ENCODE results near the gene GMCL1.
"Not testable (repeated sequence)": the region's sequence is repeated elsewhere in the genome, so short reads cannot be mapped to it uniquely, and the experiment has no call there.

GMCL1 gene

DNA sequence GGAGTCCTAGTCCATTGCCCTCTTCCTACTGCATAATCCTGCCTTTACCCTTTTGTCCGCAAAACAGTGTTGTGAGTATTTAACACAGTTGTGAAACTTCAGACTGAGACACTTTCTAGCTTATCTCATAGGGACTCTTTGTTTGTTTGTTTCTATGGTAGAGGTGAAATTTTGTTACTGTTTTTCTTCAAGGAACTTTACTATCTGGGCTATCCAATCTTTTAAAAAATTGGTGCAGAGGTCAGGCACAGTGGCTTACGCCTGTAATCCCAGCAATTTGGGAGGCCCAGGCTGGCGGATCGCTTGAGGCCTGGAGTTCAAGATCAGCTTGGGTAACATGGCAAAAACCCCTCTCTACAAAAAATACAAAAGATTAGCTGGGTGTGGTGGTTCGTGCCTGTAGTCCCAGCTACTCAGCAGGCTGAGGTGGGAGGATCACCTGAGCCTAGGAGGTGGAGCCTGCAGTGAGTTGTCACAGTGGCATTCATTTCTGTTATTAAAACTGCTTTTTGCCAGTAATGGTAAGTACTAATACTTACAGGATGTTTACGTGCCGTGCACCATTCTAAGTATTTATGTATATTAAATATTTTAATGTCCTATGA lies 18.8 kb downstream of the GMCL1 start:
- DNase-seq (ENCODE audit: low spot score) = no peak

DNA sequence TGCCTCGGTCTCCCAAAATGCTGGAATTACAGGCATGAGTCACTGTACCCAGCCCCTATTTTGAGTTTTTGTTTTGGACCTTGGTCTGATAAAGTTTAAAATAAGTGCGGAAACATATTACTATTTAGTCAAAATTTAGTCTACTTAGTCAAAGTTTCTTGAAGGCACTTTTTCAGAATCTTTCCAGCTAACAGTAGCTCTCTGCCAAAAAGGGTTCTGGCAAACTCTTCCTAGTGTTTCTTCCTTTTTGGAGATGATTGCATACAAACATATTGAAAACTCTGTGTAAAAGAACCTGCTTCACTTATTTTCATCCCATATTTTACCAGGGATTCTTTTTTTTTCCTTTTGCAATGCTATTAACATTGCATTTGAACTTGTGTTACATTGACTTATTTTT lies 28.8 kb downstream of the GMCL1 start:
- no peak for DNase-seq (ENCODE audit: low spot score)

DNA sequence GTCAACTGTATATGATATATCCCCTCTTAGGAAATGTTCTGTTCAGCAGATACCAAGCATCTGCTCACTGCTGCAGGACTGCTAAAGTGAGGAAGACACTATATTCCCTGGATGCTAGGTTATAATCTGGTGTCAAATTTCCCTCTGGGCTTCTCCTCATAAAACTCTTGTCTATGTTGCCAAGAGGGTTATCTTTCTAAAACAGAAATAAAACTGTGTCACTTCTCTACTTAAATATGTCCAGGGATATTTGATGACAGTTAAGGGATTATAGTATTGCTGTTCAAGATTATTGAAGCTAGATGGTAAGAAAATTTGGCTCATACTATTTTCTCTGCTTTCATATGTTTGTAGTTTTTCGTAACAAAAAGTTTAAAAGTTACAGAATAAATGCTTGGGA lies 33.8 kb downstream of the GMCL1 start:
- DNase-seq (ENCODE audit: low spot score) = no peak

DNA sequence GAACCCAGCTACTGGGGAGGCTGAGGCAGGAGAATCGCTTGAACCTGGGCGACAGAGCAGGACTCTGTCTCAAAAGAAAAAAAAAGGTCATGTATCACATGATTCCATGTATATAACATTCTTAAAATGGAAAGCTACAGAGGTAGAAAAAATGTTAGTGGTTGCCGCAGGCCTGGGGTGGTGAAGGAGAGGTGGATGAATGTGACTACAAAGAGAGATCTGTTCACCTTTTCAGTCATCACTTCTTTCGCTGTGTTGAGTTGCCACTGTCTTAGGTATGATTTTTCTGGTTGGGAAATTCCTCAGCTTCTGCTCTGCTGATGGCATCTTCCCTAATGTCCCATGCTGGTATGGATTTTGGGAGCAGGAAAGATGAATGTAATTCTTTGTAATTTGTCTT lies 59.0 kb downstream of the GMCL1 start:
- no peak for DNase-seq (ENCODE audit: low spot score)

DNA sequence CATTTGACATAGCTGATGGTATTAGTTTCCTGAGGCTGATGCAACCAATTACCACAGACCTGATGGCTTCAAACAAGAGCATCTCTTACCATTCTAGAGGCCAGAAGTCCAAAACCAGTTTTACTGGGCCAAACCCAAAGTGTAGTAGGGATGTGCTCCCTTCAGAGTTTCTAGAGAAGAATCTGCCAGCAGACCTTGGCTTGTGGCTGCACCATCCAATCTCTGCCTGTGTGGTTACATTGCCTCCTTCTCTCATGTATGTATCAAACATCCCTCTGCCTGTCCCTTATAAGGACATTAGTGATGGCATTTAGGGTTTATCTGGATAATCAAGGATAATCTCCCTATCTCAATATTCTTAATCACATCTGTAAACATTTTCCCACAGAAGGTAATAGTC lies 59.8 kb downstream of the GMCL1 start:
- DNase-seq (ENCODE audit: low spot score) = no peak

DNA sequence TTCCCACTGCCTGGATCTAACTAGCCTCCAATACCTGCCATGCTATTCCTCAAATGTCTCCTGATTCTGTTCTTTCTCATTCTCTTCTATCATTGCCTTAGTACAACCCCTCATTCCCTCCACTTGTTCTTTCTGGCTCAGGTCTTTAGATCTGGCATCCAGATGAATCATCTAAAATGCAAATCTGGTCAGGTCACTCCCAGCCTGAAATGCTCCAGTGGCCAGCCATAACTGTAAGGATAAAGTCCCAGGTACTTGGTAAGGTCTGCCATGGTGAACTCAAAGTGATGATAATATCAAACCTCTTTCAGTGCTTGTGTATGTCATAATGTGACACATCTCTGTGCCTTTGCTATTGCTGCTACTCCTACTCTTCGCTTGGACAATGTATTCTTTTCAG lies 61.4 kb downstream of the GMCL1 start:
- no peak for DNase-seq (ENCODE audit: low spot score)

DNA sequence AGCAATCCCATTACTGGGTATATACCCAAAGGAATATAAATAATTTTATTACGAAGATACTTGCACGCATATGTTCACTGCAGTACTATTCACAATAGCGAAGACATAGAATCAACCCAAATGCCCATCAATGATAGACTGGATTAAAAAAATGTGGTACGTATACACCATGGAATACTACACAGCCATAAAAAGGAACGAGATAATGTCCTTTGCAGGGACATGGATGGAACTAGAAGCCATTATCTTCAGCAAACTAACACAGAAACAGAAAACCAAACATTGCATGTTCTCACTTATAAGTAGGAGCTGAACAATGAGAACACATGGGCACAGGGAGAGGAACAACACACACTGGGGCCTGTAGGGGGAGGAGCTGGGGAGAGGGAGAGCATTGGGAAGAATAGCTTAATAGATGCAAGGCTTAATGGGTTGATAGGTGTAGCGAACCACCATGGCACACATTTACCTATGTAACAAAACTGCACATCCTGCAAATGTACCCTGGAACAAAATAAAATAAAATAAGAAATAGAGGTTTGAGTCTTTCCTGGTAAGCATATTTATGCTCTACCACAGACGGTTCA lies 63.5 kb downstream of the GMCL1 start:
- DNase-seq (ENCODE audit: low spot score) = not testable (repeated sequence)

DNA sequence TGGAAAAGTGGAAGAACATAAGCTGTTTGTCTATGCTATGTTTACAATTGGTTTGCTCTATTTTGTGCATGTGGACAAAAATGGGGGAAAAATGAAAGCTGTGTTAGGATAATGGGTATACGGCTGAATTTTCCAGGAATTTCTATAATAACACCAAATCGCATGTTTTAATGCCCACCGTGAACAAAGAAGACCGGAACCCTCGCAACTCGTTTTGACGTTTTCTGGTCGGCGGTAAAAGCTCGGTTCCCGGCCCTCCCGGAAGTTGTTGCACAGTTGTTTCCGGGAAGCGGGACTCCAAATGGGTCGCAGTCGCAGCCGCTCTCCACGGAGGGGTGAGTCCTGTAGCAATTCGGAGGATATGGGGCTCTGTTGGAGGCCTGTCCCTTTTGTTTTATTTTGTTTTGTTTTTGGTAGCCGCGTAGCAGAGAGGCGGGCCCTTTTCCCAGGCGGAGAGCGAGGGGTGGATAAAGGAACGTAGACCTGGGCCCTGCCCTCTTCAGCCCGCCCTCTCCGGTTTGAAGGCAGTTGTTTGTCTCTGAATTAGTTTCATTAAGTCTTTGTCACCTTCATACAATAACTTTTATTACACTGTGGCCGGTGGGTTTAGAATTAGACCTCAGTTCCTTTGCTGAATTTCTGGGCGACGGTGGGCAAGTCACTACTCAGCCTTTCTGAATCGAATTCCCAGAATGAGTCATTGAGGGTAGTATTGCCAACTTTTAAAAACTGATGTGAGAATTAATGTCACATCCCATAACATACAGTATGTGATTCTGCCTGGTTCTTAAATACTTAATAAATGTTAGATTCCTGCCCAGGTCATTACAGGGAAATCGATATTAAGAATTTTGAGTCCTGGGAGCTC lies 64.5 kb downstream of the GMCL1 start, which contains the start of gene SNRNP27:
Gene SNRNP27 (plus strand): TSS at position 273 of the 868 bp plus-strand sequence. CDS start 29 bp downstream, at position 302.
- peak; percentile 77 for DNase-seq (ENCODE audit: low spot score)

DNA sequence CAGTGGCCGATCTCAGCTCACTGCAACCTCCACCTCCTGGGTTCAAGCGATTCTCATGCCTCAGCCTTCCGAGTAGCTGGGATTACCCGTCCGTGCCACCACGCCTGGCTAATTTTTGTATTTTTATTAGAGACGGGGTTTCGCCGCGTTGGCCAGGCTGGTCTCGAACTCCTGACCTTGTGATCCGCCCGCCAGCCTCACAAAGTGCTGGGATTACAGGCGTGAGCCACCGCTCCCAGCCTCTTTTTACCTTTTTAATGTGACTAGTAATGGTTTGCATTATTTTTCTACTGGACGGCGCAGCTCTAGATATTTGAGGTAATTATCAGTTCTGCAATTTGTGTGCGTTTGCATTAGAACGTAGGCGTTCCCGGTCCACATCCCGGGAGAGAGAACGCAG lies 65.3 kb downstream of the GMCL1 start:
- not testable (repeated sequence) for DNase-seq (ENCODE audit: low spot score)

DNA sequence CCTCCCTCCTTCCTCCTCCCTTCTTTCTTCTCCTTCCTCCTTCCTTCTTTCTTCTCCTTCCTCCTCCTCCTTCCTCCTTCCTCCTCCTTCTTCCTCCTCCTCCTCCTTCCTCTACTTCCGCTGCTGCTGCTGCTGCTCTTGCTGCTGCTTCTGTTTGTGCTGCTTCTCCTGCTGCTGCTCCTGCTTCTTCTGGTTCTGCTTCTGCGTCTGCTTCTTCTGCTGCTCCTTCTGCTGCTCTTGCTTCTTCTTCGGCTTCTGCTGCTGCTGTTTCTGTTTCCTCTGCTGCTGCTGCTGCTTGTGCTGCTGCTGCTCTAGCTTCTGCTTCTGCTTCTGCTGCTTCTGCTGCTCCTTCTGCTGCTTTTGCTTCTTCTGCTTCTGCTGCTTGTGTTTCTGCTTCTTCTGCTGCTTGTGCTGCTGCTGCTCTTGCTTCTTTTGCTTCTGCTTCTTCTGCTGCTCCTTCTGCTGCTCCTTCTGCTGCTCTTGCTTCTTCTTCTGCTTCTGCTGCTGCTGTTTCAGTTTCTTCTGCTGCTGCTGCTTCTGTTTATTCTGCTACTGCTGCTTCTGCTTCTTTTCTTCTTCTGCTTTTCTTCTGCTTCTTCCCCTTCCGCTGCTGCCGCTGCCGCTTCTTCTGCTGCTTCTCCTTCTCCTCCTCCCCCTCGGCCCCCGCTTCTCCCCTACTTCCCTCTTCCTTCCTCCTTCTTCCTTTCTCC lies 72.9 kb downstream of the GMCL1 start:
- peak; percentile 18 for DNase-seq (ENCODE audit: low spot score)

DNA sequence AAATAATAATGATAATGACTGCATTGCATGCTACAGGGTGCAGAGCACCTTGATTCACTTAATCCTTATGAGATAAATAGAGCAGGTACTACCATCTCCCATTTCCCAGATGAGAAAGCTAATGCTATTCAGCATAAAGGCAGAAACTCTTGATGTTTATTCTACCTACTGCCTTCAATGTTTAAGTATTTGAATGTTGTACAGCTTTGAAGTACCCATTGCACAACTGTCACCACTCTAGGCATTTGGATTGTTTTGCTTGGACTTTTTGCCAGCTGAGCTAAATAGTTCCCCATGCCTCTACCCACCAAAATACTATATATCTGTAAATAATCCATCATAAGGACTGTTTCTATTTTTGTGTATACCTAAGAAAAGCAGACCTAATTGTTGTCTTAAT lies 77.8 kb downstream of the GMCL1 start:
- no peak for DNase-seq (ENCODE audit: low spot score)

DNA sequence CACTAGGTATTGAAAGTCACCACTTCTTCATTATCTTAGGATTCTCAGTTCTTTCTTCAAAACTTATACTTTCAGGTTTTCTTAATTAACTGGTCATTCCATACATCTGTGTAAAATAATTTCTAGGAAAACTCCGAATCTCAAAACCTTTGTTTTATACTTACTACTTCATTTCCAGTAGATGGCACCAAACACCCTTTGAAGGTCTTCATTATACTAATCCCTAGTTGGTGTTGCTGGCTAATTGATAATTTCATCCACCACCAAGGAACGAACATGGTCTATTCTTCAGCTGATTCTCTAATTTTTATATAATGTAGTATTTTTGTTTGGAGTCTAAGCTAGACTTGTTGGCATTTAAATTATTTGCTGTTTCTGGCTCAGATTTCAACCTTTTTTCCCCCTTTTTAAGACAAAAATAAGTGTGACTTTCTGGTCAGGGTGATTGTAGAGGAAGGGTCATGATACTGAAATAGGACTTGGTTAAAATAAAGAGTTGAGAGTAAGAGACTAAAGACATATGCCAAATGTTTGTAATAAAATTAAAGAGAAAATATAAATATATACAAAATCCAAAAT lies 82.6 kb downstream of the GMCL1 start:
- peak; percentile 35 for DNase-seq (ENCODE audit: low spot score)

DNA sequence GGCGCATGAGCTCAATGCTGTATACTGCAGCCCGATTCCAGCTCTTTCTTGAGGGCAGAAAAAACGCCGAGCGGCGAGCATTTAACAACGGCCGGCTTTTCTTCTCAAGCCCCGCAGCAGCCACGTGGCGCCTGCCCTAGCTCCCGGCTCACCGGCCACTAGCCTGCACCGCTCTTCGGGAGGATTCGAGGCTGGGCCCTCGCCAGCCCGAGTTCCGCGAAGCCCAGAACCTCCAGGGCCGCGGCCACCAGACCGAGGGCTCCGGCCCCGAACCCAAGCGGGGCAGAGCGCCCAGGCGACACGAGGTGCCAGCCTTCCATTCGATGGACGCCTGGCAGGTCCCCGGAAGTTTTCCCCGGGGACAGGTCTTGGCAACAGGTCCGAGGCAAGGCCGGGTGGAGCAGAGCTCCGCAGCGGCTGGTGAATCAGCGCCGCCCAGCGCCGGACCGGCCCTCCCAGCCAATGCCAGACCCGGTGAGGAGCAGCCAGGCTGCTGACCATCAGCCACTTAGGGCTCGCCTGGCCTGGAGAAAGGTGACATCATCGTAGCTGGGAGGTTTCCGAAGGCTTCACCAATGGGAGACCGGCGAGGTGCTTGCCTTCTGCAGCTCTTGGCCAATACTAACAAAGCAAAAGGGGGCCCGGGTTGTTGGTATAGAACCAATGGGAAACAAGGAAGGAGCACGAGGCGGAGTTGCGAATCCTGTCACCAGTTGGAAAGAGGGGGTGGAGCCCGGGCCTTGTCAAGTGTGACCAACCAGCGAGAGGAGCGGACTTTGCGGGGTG lies 84.9 kb downstream of the GMCL1 start:
- DNase-seq (ENCODE audit: low spot score) = peak; percentile 99

DNA sequence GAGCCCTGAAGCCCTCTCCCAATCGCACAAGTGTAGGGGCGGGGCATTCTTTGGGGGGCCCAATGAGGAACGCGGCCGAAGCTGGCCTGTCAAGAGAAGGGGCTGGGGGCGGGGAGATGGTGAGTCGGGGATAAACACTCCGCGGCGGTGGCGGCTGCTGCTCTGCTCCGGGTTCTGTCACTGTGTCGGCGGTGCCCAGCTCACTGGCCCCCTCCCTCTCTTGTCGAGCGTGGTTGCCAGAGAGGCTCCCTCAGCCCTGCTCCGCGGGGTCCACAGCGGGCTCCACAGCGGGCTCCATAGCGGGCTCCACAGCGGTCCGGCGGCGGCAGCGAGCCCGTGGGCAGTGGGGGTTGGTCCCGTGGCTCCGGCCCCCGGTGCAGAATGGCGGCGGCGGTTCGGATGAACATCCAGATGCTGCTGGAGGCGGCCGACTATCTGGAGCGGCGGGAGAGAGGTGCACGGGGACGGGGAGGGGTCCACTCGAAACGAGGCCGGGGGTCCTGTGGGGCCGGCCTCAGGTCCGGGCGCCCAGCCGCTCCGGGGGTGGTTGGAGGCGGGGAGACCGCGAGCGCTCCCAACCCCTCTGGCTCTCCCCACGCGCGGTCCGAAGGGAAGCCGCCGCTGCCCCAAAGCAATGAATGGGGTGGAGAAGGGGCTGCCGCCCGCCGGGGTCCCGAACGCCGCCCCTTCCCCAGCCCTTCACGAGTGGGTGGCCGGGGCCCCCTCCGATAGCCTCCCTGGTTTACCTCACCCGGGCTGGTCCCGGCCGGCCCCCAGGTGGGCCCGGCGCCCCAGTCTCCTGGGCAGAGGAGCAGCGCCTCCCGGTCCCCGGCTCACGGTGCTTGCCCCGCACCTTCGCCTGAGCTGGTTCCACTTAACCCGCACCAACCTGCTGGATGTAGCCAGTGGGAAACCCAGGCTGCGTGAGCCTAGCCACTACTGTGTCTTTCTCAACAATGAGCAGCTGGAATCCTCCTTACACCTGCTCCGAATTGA lies 85.8 kb downstream of the GMCL1 start, which contains the start of gene MXD1:
Gene MXD1 (plus strand): TSS at position 160 of the 996 bp plus-strand sequence. CDS start 222 bp downstream, at position 382.
- peak; percentile 32 for DNase-seq (ENCODE audit: low spot score)

DNA sequence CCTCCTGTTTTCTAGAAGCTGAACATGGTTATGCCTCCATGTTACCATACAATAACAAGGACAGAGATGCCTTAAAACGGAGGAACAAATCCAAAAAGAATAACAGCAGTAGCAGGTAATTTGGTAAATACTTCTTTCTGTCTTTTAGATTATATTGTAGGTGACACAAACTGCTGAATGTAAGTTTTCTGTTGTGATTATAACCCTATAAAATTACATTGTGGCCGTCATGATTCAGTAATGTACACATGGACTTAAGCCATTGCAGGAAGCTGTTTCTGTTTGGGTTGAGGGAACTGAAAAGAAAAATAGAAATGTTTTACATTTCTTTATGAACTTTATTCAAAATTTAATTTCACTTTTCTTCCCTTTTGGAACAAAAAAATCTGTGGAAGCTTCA lies 86.6 kb downstream of the GMCL1 start:
- no peak for DNase-seq (ENCODE audit: low spot score)

DNA sequence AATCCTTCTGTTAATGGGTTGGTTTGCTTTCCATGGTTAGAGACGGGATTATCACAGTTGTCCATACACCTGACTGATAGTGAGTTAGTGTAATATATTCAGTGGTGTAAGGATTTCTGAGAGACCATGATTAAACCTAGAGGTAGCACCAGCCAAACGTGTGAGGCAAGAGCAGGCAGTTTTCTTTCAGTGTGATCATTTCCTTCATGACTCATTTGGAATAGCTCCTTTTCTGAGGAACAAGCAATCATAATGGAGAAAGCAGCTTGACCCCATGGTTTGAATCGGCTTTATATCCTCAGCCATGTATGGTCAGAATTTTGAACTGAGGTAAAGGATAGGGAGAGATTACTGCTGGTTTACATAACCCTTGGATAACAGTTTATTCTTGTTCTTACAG lies 88.4 kb downstream of the GMCL1 start:
- no peak for DNase-seq (ENCODE audit: low spot score)

DNA sequence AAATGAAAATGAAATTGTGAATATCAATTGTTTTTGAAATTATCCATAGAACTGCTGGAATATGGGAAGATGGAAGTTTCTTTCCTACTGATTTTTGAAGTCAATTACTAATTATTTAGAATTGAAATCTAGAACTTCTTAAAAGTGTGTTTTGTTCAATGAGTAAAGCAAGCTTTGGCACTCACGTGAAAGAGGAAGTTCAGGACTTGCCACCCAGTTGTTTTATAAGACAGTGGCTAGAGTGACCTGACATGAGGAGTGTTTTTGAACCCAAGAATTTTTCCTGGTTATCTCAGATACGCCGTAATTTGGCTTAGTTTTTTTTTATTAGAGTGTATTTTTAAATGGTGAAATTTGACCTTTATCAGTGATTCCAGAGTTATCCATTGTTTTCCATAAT lies 88.9 kb downstream of the GMCL1 start:
- DNase-seq (ENCODE audit: low spot score) = no peak

DNA sequence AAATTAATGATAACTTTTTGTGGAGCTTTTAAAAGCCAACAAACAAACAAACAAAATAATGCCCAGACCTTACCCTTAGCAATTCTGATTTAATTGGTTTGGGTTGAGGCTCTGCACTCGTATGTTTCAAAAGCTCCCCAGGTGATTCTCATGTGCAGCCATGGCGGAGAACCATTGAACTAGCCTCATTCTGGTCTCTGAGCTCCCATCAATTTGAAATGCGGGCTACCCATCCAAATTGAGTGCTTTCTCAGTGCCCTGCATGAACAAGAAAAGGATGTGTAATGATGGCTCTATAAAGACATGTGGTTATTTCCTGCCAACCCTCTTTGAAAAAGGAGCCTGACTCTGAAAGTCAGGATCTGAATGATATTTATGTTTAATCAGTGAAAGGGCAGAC lies 93.7 kb downstream of the GMCL1 start:
- DNase-seq (ENCODE audit: low spot score) = no peak

DNA sequence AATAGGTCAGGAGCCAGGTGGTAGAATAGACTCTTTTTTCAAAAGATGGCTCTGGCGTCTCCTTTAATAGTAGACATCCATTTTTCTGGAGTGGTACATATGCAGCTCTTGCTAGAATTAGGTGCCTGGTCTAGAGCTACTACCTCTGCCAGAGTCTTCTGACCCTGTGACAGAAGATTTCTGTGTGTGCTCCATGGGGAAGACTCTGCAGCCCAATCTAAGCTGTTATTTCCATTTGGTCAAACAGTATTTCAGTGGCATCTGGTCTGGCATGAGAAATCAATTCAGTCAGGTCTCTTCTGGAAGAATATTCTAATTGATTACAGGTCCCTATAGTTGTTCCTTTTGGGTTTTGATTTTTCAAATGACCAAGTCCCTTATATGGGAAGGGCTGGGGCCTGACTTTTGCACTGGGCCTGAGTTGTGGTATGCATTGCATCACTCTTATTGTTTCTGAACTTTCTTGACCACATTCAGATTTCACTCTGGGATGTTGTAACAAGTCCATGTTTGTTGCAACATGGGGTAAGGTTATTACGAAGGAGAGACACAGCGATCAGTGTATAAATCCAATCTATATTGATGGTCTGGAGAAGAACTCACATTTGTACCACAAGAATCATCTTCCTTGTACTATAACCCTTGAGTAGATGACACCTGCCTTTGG lies 97.5 kb downstream of the GMCL1 start:
- no peak for DNase-seq (ENCODE audit: low spot score)
